ENCODE results near the gene PI4KA. TPM values are rescaled to one million over a fixed set of nuclear protein-coding genes. Genes with fewer than 3 reads are reported as not detected.
"Not testable (repeated sequence)": the region's sequence is repeated elsewhere in the genome, so short reads cannot be mapped to it uniquely, and the experiment has no call there.

PI4KA gene
- total RNA-seq, 4 donors from 2014 or later: 85.0 to 127 (median 101) TPM

GRCh38 chr22:20677684-20678242 lies 180.8 kb downstream of the PI4KA start:
- 90 to 91% methylated on average over 2 of the region's 2 CpGs for WGBS, 2 donors
- no peak overlapping the region for H3K27ac ChIP-seq
- H3K36me3 ChIP-seq: no peaks in the 10 kb centered on the region
- DNase-seq: no peak
- H3K4me3 ChIP-seq (replicated peaks in 1 of 3): no peak overlapping the region
- no peaks in the 10 kb centered on the region for H3K4me1 ChIP-seq
- no peaks in the 10 kb centered on the region for H3K9me3 ChIP-seq
- TF ChIP-seq POLR2A (IDR thresholded peaks at IDR 0.05) (no peak), CTCF (IDR thresholded peaks at IDR 0.05) (no peak)
- intact Hi-C loops (cut with DNase I): no loop called here
- no peaks in the 10 kb centered on the region for H3K27me3 ChIP-seq

- H3K27me3 ChIP-seq; H3K9me3 ChIP-seq; DNase-seq; H3K4me3 ChIP-seq (replicated peaks in 1 of 3); intact Hi-C loops (cut with DNase I); H3K27ac ChIP-seq; H3K4me1 ChIP-seq; H3K36me3 ChIP-seq: not testable (repeated sequence)
- 88 to 97% methylated on average over 1 of the region's 1 CpG for WGBS, 2 donors
Observed at GRCh38 chr22:20675613-20676012, 183.0 kb downstream of the PI4KA start.

DNA sequence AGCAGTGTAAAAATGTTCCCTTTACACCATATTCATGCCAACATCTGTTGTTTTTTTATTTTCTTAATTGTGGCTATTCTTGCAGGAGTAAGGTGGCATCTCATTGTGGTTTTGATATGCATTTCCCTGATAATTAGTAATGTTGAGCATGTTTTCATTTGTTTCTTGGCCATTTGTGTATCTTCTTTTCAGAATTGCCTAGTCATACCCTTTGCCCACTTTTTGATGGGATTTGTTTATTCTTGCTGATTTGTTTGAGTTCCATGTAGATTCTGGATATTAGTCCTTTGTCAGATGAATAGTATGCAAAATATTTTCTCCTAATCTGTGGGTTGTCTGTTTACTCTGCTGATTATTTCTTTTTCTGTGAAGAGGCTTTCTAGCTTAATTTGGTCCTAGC lies 183.6 kb downstream of the PI4KA start:
- Histone ChIP-seq H3K27me3 (no peaks in the 10 kb centered on the region), H3K9me3 (no peaks in the 10 kb centered on the region), H3K36me3 (no peaks in the 10 kb centered on the region), H3K4me1 (no peaks in the 10 kb centered on the region), H3K27ac (no peak overlapping the region), H3K4me3 (replicated peaks in 1 of 3) (no peak overlapping the region)
- TF ChIP-seq POLR2A (IDR thresholded peaks at IDR 0.05) (no peak), CTCF (IDR thresholded peaks at IDR 0.05) (no peak)
- intact Hi-C loops (cut with DNase I): no loop called here
- DNase-seq: no peak

DNA sequence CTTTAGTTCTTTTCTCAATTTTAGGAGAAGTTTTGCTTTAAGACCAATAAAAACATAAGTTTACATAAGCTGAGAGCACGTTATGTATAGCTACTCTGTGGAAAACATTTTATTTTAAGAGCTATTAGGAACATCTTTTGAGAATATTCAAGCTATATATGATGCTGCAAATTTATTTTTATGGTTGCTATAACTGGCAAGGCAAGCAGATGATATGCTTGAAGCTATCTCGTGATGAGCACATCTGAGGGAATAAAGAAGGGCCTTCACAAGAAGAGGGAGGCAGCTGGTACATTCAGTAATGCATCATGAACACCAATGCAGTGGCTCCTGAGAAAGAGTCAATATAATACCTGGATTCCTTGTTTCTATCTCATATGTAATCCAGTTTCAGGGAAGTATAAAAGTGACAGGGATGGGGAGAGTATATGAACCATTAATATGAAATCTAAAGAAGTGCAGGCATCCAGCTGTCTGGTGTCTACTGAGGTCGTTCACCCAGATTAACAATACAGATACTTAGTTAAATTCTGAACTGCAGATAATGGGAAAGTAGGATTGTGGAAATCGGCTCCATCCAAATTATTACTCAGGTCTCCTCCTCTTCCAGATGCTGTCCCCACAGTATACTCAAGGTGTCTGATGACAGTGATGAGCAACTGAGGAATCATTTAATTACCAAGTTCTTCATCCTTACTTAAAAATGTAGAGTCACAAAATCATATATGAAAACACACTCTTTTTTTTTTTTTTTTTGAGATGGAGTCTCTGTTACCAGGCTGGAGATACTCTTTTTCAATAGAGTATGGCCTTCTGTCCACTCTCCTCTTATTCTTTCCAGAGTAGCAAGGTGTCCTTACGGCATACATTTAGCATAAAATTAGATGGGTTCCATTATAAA lies 185.1 kb downstream of the PI4KA start:
- no peaks in the 10 kb centered on the region for H3K9me3 ChIP-seq
- DNase-seq: no peak
- 86 to 87% methylated on average over 5 of the region's 5 CpGs for WGBS, 2 donors
- intact Hi-C loops (cut with DNase I): no loop called here
- H3K27ac ChIP-seq: no peak overlapping the region
- H3K36me3 ChIP-seq: no peaks in the 10 kb centered on the region
- H3K27me3 ChIP-seq: no peaks in the 10 kb centered on the region
- H3K4me1 ChIP-seq: no peaks in the 10 kb centered on the region
- TF ChIP-seq CTCF (IDR thresholded peaks at IDR 0.05) (no peak), POLR2A (IDR thresholded peaks at IDR 0.05) (no peak)
- H3K4me3 ChIP-seq (replicated peaks in 1 of 3): no peak overlapping the region

- no peak for DNase-seq
- WGBS, 2 donors: 85 to 88% methylated on average over 3 of the region's 3 CpGs
- H3K36me3 ChIP-seq: no peaks in the 10 kb centered on the region
- H3K9me3 ChIP-seq: no peaks in the 10 kb centered on the region
- H3K27me3 ChIP-seq: no peaks in the 10 kb centered on the region
- intact Hi-C loops (cut with DNase I): no loop called here
- no peak overlapping the region for H3K4me3 ChIP-seq (replicated peaks in 1 of 3)
- H3K27ac ChIP-seq: no peak overlapping the region
- H3K4me1 ChIP-seq: no peaks in the 10 kb centered on the region
- TF ChIP-seq POLR2A (IDR thresholded peaks at IDR 0.05): no peak
- TF ChIP-seq CTCF (IDR thresholded peaks at IDR 0.05): no peak
Observed at GRCh38 chr22:20672732-20673131, 185.9 kb downstream of the PI4KA start.
